ENCODE data around the gene SSBP2.

GRCh38 chr5:81371354-81371876 is 379.5 kb downstream of the SSBP2 start:
- TF ChIP-seq POLR2AphosphoS5 (IDR thresholded peaks at IDR 0.05) (no peak), CTCF (IDR thresholded peaks at IDR 0.05) (no peak), POLR2A (IDR thresholded peaks at IDR 0.05) (no peak)

All from prostate gland (tissue), 2 donors.